ENCODE data around the gene NAA60. TPM values are rescaled to one million over a fixed set of nuclear protein-coding genes. Genes with fewer than 3 reads are reported as not detected.
A peak's percentile ranks its signal among the peaks of the same experiment; 100 is the strongest.

Gene NAA60
- total and polyA plus RNA-seq, 9 of the 15 experiments (the other 6 are each of a cell fraction or from before 2014, with no cell fraction given) = 2.1 to 49.4 (median 10.3) TPM

GRCh38 chr16:3431779-3432219, 11.7 kb upstream of the NAA60 start (continued):
- TF ChIP-seq NCOA2 (IDR thresholded peaks at IDR 0.05; ENCODE audit: partially characterized antibody in 2 of 2) (no peak), ZNF592 (IDR thresholded peaks at IDR 0.05) (no peak), CBX5 (IDR thresholded peaks at IDR 0.05; ENCODE audit: borderline replicate concordance, low read depth) (no peak), SIRT6 (IDR thresholded peaks at IDR 0.05; ENCODE audit: low read depth, low read length) (no peak), MCM5 (IDR thresholded peaks at IDR 0.05; ENCODE audit: low read depth) (no peak), OTX1 (CRISPR knock-in tag; IDR thresholded peaks at IDR 0.05) (no peak), RFX7 (CRISPR knock-in tag; IDR thresholded peaks at IDR 0.05) (no peak), ARID2 (IDR thresholded peaks at IDR 0.05) (no peak), SIX5 (IDR thresholded peaks at IDR 0.05; ENCODE audit: borderline replicate concordance in 1 of 2, insufficient read depth in 1 of 2, low read depth in 1 of 2, low read length in 2 of 2) (no peak), ZNF354B (CRISPR knock-in tag; IDR thresholded peaks at IDR 0.05) (no peak), NR2C2 (CRISPR knock-in tag; IDR thresholded peaks at IDR 0.05) (no peak), NR2C2 (tag; IDR thresholded peaks at IDR 0.05) (peak; percentile 55; the same call in 1 of the 2 replicates), CXXC5 (CRISPR knock-in tag; IDR thresholded peaks at IDR 0.05) (0 out of 2 replicates have a peak, but pooled peaks have one; percentile 26), E2F1 (CRISPR knock-in tag; IDR thresholded peaks at IDR 0.05) (no peak), RBM14 (IDR thresholded peaks at IDR 0.05; ENCODE audit: borderline replicate concordance, insufficient read depth, low read depth, low read length) (no peak), RFX1 (IDR thresholded peaks at IDR 0.05) (no peak)
- TF ChIP-seq, protein P1, sequence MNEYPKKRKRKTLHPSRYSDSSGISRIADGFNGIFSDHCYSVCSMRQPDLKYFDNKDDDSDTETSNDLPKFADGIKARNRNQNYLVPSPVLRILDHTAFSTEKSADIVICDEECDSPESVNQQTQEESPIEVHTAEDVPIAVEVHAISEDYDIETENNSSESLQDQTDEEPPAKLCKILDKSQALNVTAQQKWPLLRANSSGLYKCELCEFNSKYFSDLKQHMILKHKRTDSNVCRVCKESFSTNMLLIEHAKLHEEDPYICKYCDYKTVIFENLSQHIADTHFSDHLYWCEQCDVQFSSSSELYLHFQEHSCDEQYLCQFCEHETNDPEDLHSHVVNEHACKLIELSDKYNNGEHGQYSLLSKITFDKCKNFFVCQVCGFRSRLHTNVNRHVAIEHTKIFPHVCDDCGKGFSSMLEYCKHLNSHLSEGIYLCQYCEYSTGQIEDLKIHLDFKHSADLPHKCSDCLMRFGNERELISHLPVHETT (CRISPR knock-in tag; conservative IDR thresholded peaks at IDR 0.05 in 1 of 2, IDR thresholded peaks at IDR 0.05 in 1 of 2) = no peak
- TF ChIP-seq, protein P2, sequence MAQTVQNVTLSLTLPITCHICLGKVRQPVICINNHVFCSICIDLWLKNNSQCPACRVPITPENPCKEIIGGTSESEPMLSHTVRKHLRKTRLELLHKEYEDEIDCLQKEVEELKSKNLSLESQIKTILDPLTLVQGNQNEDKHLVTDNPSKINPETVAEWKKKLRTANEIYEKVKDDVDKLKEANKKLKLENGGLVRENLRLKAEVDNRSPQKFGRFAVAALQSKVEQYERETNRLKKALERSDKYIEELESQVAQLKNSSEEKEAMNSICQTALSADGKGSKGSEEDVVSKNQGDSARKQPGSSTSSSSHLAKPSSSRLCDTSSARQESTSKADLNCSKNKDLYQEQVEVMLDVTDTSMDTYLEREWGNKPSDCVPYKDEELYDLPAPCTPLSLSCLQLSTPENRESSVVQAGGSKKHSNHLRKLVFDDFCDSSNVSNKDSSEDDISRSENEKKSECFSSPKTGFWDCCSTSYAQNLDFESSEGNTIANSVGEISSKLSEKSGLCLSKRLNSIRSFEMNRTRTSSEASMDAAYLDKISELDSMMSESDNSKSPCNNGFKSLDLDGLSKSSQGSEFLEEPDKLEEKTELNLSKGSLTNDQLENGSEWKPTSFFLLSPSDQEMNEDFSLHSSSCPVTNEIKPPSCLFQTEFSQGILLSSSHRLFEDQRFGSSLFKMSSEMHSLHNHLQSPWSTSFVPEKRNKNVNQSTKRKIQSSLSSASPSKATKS (CRISPR knock-in tag; IDR thresholded peaks at IDR 0.05) = no peak
